ENCODE measurements around the gene TMEM158.

DNA sequence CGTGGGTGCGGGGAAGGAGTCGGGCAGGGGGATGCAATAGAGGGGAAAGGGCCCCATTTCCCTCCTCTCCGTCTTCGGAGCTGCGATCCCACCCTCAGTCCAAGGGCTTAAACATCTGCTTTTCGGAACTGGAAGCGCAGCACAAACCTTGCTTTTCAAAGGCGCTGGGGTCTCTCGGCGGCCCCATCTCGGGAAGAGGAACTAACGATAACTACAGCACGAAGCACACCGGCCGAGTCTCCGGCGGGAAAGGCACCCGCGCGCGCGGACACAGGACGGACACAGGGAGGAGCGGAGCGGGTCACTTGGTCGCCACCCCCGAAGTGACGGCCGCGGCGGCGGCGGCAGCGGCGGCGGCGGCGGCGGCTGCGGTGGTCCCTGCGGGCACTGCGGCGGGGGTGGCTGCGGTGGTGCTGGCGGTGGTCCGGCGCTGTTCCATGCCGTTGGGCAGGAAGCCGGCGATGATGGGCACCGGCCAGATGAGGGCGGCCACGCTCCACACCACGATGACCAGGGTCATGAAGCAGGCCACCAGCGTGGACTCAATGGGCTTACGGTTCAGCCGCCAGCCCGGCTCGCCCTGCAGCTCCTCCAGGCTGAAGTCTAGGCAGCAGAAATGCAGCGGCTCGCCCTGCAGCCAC is 1.1 kb downstream of the TMEM158 start:
- TF ChIP-seq EP300 (conservative IDR thresholded peaks at IDR 0.05; ENCODE audit: poor library complexity, severe bottlenecking) (no peak), CTCF (IDR thresholded peaks at IDR 0.05; ENCODE audit: poor library complexity, severe bottlenecking) (peak; percentile 65), POLR2AphosphoS5 (IDR thresholded peaks at IDR 0.05) (no peak), EZH2 (IDR thresholded peaks at IDR 0.05; ENCODE audit: borderline replicate concordance, insufficient read depth, low read length, poor library complexity, severe bottlenecking) (no peak), REST (IDR thresholded peaks at IDR 0.05; ENCODE audit: borderline replicate concordance) (no peak), SMC3 (conservative IDR thresholded peaks at IDR 0.05; ENCODE audit: poor library complexity) (peak; percentile 59), MXI1 (conservative IDR thresholded peaks at IDR 0.05; ENCODE audit: poor library complexity, severe bottlenecking) (no peak)
